HFF-Myc (cell line): ENCODE data around the gene SNCB.
A peak's percentile ranks its signal among the peaks of the same experiment; 100 is the strongest.

Experiments used
- DNase-seq: peaks from one replicate; pipeline ENCODE4 v3.0.0-alpha.2; 2011; ENCODE audit warnings: low read depth; ENCODE audit errors: extremely low read depth
- H3K4me3 ChIP-seq: replicated peaks from 2 replicates; pipeline ENCODE4 v1.5.1; 2011; ENCODE audit warnings: low read depth, mild to moderate bottlenecking, control low read depth, low read length
- TF ChIP-seq, protein P1 (sequence below): IDR thresholded peaks from 2 replicates; pipeline ENCODE4 v1.5.1; 2012; ENCODE audit warnings: mild to moderate bottlenecking, low read depth, low read length, control low read depth; ENCODE audit errors: missing control alignments

Gene SNCB

DNA sequence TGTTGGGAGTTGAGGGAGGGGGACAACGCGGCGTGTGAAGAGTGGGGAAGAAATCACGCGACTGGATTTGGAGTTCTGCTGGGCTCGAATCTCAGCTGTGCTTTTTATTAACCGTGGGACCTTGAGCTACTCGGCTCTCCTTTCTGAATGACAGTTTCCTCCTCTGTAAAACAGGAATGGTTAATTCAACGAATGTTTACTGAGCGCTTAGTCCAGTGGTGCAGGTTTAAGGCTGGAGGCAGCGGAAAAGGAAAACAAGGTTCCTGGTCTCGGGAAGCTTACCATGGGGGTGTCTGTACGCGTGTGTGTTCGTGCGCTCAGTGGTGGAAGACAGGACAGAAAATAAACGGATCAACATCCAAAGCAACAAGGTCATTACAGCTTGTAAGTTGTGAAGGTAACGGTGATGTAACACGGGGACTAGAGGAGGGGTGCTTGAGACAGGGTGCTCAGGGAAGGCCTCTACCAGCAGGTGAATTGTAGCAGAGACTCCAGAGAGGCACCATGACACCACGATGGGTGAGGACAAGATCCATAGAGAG, 418 bp upstream of the SNCB start:
- no peak for DNase-seq
- peak overlapping the region; percentile 18; the same call in 1 of the 2 replicates for H3K4me3 ChIP-seq
- TF ChIP-seq, protein P1, sequence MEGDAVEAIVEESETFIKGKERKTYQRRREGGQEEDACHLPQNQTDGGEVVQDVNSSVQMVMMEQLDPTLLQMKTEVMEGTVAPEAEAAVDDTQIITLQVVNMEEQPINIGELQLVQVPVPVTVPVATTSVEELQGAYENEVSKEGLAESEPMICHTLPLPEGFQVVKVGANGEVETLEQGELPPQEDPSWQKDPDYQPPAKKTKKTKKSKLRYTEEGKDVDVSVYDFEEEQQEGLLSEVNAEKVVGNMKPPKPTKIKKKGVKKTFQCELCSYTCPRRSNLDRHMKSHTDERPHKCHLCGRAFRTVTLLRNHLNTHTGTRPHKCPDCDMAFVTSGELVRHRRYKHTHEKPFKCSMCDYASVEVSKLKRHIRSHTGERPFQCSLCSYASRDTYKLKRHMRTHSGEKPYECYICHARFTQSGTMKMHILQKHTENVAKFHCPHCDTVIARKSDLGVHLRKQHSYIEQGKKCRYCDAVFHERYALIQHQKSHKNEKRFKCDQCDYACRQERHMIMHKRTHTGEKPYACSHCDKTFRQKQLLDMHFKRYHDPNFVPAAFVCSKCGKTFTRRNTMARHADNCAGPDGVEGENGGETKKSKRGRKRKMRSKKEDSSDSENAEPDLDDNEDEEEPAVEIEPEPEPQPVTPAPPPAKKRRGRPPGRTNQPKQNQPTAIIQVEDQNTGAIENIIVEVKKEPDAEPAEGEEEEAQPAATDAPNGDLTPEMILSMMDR, result no peak

DNA sequence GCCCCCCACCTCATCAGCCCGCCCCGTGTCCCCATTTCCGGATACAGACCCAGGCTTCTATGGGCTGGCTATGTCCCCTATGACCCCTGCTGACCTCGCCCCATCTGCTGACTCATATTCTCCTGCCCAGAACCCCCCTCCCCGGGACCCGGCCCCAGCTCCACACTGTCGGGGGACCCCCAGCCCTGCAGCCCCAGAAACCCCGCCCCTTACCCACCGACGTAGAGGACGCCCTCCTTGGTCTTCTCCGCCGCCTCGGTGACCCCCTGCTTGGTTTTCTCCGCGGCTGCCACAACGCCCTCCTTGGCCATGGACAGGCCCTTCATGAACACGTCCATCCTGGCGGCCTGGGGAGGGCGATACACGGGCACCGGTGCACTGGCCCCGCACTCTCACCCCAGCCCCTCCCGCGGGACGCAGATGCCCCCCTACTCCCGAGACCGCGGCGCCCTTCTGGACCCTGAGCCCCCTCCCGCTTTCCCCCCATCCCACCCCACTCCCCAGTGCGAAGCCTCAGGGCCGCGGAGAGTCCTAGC, 949 bp downstream of the SNCB start:
- TF ChIP-seq, protein P1, result no peak
- no peak overlapping the region for H3K4me3 ChIP-seq
- DNase-seq, result no peak

DNA sequence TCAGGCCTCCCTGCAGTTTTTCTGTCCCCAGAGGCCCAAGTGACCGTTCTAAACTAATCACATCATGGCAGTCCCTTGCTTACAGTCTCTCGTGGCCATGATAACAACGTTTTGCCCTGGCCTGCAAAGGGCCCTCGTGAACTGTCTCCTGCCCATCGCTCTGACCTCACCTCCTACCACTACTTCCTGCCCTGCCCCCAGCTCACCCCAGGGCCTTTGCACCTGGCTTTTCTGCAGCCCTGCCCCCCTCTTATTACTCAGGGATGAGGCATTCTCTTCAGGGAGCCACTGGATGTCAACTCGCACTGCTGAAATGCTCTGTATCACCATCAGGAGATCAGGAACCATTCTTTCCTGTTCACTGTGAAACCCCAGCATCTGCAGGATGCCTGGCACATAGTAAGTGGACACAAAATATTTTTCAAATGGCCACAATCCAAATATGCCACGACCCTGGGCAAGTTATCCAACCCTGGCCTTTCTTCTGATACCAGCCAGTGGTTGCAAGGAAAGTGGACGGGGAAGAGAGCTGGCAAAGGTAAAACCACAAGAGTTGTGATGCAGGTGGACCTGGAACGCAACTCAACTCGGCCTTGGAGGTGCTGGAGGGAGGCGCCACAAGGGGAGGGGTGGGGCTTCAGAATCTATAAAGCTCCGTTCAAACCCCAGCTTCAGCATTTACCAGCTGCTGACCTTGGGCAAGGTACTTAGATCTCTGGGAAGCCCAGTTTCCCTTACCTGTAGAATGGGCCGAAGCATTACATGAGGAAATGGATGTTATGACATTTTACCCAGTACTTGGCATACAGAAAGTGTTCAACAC, 1.7 kb downstream of the SNCB start:
- DNase-seq, result no peak
- TF ChIP-seq, protein P1, result no peak
- H3K4me3 ChIP-seq, result no peak overlapping the region

DNA sequence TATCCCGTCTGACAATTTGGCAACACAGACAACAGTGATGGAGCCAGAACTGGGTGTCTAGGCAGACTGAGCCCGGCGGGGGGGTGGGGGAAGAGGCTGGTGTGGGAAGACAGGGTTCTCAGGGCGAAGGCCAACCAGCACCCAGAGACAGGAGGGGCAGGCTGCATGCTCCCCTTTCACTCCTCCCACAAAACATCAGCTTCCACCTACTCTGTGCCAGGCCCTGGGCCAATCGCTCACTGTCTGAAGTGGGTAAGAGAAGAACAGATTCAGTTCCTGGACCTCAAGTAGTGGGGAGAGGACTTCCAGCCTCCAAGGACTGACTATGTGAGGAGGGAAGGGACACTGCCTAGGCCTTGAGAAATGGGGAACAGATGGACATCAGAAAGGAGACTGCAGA, 2.8 kb downstream of the SNCB start:
- TF ChIP-seq, protein P1, result no peak
- no peak overlapping the region for H3K4me3 ChIP-seq
- no peak for DNase-seq

DNA sequence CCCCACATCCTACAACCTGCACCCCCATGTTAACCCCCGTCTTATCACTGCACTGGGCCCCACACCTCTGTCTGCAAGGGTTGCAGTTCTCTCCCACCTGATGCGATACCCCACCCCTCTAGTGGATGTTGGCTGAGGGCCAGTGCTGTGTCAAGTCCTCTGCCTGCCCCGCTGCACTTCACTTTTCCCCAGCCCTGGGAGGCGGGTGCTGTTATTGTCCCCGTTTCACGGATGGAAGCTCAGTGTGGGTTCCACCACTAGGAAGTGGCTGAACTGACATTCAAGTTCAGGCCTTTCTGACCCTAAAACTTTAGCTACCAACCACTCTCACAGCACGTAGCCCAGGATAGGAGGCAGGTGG, 3.5 kb downstream of the SNCB start:
- no peak for DNase-seq
- no peak overlapping the region for H3K4me3 ChIP-seq
- TF ChIP-seq, protein P1, result no peak

DNA sequence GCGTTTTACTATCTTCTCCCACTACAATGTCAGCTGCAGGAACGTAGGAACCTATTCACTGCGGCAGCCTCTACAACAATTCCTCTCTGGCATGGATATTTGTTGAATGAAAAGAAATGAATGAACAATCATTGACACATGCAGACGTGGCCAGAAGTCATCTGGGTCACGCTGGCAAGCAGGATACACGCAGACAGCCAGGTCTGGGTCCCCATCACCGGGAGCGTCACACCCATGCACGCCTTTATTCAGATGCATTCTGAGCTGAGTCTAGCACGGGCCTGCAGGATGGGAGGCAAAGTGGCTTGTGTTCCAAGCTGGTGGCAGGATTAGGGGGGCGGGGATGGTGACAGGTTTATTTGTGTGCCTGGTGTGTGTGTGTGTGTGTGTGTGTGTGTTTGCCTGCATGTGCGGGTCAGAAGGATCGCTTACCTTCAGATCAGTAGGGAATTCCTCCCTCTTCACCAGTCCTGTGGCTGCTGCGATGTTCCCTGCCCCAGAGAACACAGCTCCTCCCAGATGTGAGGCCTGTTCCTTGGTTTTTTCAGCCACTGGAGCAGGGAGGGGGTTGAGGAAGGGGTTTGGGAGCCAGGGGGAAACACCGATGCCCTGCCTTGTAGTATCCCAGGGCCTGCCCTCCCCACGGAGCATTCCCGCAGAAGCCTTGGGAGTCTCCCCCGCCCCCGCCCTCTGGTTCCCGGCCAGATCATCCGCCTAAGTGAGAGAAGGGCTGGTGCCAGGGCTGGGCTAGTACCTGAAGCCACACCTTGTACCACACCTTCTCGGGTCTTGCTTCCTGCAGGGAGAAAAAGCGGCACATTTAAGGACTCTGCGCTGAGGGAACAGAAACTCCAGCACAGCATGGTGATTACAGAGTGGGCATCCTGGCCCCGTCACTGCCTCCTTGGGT, 4.1 kb downstream of the SNCB start:
- H3K4me3 ChIP-seq, result no peak overlapping the region
- no peak for DNase-seq
- TF ChIP-seq, protein P1, result no peak
